ENCODE measurements around the gene KRT33B. TPM values are rescaled to one million over a fixed set of nuclear protein-coding genes. Genes with fewer than 3 reads are reported as not detected.

The KRT33B gene
- total RNA-seq, result not detected

GRCh38 chr17:41369713-41370112 is at the start of gene KRT33B:
KRT33B (minus strand) TSS chr17:41369813; CDS start chr17:41369750, 63 bp downstream.

GRCh38 chr17:41396996-41397660 is 27.5 kb upstream of the KRT33B start, which contains the start of gene KRT31:
KRT31 (minus strand) TSS chr17:41397608; CDS start chr17:41397539, 69 bp downstream.

GRCh38 chr17:41381943-41382342 is 12.3 kb upstream of the KRT33B start, which contains the start of gene KRT34:
KRT34 (minus strand) TSS chr17:41382306; CDS start chr17:41382246, 60 bp downstream.

GRCh38 chr17:41350381-41350878 is 19.2 kb downstream of the KRT33B start, which contains the start of gene KRT33A:
KRT33A (minus strand) TSS chr17:41350828; CDS start chr17:41350767, 61 bp downstream.

GRCh38 chr17:41315204-41315794 is 54.3 kb downstream of the KRT33B start, which contains the start of gene KRTAP17-1:
KRTAP17-1 (minus strand) TSS chr17:41315710; CDS start chr17:41315650, 60 bp downstream.

Other genes starting within 250 kb of the KRT33B start
- not detected for gene KRTAP4-12, start 245.6 kb downstream of the KRT33B start, total RNA-seq
- gene KRTAP4-6, start 229.3 kb downstream of the KRT33B start, total RNA-seq, result not detected
- gene KRTAP4-5, start 220.0 kb downstream of the KRT33B start, total RNA-seq, result not detected
- not detected for gene KRTAP4-4, start 209.1 kb downstream of the KRT33B start, total RNA-seq
- not detected for gene KRTAP4-3, start 201.6 kb downstream of the KRT33B start, total RNA-seq
- gene KRTAP4-2, start 191.6 kb downstream of the KRT33B start, total RNA-seq, result not detected
- gene KRTAP4-1, start 184.9 kb downstream of the KRT33B start, total RNA-seq, result not detected
- gene KRTAP9-1, start 179.9 kb downstream of the KRT33B start, total RNA-seq, result not detected
- not detected for gene KRTAP9-2, start 143.2 kb downstream of the KRT33B start, total RNA-seq
- gene KRTAP9-3, start 137.4 kb downstream of the KRT33B start, total RNA-seq, result not detected
- gene KRTAP9-8, start 131.8 kb downstream of the KRT33B start, total RNA-seq, result not detected
- gene KRTAP9-4, start 120.1 kb downstream of the KRT33B start, total RNA-seq, result not detected
- not detected for gene KRTAP9-9, start 114.4 kb downstream of the KRT33B start, total RNA-seq
- gene KRTAP9-6, start 104.4 kb downstream of the KRT33B start, total RNA-seq, result not detected
- gene KRTAP9-7, start 94.1 kb downstream of the KRT33B start, total RNA-seq, result not detected
- gene KRTAP29-1, start 67.0 kb downstream of the KRT33B start, total RNA-seq, result not detected
- not detected for gene KRTAP16-1, start 60.5 kb downstream of the KRT33B start, total RNA-seq
- not detected for gene KRTAP17-1, start 54.1 kb downstream of the KRT33B start, total RNA-seq
- not detected for gene KRT33A, start 19.0 kb downstream of the KRT33B start, total RNA-seq
- gene KRT34, start 12.5 kb upstream of the KRT33B start, total RNA-seq, result 0.94 TPM
- gene KRT31, start 27.8 kb upstream of the KRT33B start, total RNA-seq, result 0.94 TPM
- not detected for gene KRT37, start 54.8 kb upstream of the KRT33B start, total RNA-seq
- not detected for gene KRT38, start 71.2 kb upstream of the KRT33B start, total RNA-seq
- gene KRT32, start 97.6 kb upstream of the KRT33B start, total RNA-seq, result not detected
- gene KRT35, start 111.3 kb upstream of the KRT33B start, total RNA-seq, result not detected
- gene KRT36, start 120.1 kb upstream of the KRT33B start, total RNA-seq, result not detected
- not detected for gene KRT13, start 135.8 kb upstream of the KRT33B start, total RNA-seq
- not detected for gene KRT15, start 149.1 kb upstream of the KRT33B start, total RNA-seq
- 5.9 TPM for gene KRT19, start 158.5 kb upstream of the KRT33B start, total RNA-seq
- not detected for gene KRT9, start 202.2 kb upstream of the KRT33B start, total RNA-seq
- not detected for gene KRT14, start 217.1 kb upstream of the KRT33B start, total RNA-seq
- gene KRT16, start 243.0 kb upstream of the KRT33B start, total RNA-seq, result not detected

Measured in parietal lobe (tissue), 1 donor.